ENCODE data around the gene ZBTB32.
"Not testable (repeated sequence)": the region's sequence is repeated elsewhere in the genome, so short reads cannot be mapped to it uniquely, and the experiment has no call there.

The ZBTB32 gene

GRCh38 chr19:35704218-35704617, at the start of gene ZBTB32:
Gene ZBTB32 (plus strand): TSS chr19:35704558. CDS start chr19:35714627, 10,069 bp downstream.
- peak; percentile 94 for DNase-seq (ENCODE audit: low spot score)

DNA sequence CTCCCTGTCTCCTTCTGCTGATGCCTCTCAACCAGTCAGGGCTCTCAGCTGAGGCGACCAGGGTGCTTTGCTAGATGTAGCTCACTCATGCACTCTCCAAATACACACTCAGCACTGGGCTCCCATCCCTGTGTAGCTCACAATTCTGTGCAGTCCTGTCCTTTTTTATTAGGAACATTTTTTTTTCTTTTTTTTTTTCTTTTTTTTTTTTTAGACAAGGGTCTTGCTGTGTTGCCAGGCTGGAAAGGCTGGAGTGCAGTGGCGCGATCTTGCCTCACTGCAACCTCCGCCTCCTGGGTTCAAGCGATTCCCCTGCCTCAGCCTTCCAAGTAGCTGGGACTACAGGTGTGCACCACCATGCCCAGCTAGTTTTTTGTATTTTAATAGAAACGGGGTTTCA, 49.5 kb upstream of the ZBTB32 start:
- DNase-seq (ENCODE audit: low spot score): not testable (repeated sequence)

DNA sequence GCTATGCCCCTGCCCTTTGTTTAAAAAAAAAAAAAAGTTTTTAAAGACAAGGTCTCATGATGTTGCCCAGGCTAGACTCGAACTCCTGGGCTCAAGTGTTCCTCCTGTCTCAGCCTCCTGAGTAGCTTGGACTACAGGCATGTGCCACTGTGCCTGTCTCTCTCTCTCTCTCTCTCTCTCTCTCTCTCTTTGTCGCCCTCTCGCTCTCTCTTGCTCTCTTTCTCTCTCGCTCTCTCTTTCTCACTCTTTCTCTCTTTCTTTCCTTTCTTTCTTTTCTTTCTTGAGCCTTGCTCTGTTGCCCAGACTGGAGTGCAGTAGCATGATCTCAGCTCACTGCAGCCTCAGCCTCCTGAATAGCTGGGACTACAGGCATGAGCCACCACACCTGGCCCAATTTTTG, 48.8 kb upstream of the ZBTB32 start:
- no peak for DNase-seq (ENCODE audit: low spot score)

DNA sequence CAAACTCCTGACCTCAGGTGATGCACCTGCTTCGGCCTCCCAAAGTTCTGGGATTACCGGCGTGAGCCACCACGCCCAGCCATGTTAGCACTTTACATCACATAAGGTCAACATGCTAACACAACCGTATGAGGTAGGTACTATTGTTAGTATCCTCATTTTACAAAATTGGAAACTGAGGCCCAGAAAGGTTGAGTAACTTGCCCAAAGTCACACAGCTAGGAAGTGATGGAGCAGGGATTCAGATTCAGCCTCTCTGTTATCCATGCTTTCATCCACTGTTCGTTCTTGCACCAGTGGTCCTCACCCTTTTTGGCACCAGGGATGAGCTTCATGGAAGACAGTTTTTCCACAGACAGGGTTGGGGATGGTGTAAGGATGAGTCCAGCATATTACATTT, 47.7 kb upstream of the ZBTB32 start:
- no peak for DNase-seq (ENCODE audit: low spot score)

DNA sequence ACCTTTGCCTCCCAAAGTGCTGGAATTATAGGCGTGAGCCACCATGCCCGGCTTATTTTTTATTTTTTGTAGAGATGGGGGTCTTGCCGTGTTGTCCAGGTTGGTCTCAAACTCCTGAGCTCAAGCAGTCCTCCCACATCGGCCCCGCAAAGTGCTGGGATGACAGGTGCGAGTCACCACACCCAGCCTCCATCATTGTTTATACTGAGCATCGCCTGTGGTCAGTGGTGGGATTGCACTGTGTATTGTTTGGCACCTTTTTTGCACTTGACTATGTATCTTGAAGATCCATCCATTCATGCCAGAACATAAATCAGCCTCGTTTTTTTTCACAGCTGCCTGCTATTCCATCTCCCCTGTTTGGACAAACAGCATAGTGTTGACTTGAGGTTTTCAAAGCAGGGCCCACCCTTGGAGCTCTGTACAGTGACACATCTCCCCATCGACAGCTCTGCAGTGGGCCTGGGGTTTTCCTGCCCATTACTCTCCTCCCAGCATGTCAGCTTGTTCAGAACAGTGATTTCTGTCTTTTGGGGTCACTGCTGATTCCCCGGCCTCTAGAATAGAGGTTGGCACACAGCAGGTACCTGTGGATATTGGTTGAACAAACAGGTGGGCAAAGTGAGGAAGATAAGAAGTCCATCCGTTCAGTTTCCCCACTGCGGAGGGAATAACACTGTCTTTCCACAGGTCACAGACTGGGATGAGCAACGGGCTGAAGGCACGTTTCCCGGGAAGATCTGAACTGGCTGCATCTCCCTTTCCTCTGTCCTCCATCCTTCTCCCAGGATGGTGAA, 46.3 kb upstream of the ZBTB32 start:
- peak; percentile 14 for DNase-seq (ENCODE audit: low spot score)

GRCh38 chr19:35661995-35662340, 42.4 kb upstream of the ZBTB32 start:
- no peak for DNase-seq (ENCODE audit: low spot score)

DNA sequence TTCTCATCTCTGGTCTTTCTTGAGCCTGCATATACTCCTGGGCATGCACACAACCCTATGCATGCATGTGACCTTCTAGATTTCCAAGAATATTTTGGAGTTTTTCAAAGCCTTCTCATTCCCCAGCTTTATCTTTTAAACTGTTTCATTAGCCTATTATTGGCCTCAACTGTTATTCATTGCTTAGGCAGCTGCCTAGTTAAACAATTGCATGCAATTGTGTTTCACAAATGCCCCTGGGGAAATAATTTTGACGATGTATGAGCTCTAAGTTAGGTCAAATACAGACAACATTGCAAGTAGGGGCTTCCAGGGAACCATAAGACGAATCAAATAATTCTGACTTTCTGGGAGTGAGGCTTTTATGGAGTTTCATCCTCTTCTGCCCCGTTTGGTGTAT, 40.4 kb upstream of the ZBTB32 start:
- no peak for DNase-seq (ENCODE audit: low spot score)

DNA sequence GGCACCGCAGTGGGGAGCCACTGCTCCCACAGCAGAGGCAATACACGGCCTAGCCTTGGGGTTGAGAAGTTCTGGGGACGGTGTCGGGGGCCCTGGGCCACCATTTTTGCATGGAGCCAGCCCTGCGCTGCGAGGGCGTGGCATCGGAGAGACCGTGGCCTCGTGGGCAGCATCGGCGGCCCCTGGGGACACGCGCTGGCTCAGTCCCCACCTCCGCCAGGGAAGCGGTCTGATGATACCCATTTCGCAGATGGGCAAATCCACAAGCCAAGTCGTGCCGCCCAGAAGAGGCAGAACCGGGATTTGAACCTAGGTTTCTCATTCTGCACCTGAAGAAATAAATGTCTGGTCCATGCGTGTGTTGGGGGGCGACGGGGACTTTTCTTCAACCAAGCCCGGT, 39.2 kb upstream of the ZBTB32 start:
- peak; percentile 5 for DNase-seq (ENCODE audit: low spot score)

- DNase-seq (ENCODE audit: low spot score): peak; percentile 6
These were observed 38.8 kb upstream of the ZBTB32 start for GRCh38 chr19:35665604-35666003.

- DNase-seq (ENCODE audit: low spot score): peak; percentile 11
These were observed 38.0 kb upstream of the ZBTB32 start, which contains the start of gene UPK1A for GRCh38 chr19:35666251-35666913. Gene UPK1A (plus strand): TSS chr19:35666517. CDS start chr19:35666813, 296 bp downstream.

DNA sequence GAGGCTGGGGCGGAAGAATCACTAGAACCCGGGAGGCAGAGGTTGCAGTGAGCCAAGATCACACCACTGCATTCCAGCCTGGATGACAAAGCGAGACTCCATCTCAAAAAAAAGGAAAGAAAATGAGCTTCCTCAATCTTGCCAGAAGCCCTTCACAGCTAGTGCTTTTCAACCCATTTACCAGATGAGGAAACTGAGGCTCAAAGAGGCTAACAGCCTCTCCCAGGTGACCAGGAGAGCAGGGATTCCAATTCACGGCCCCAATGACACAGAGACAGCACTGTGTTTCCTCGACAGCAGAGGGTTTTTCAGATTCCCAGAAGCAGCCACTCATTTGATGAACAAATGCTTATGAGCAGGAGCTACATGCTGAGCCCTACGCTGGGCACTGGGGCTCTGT, 34.8 kb upstream of the ZBTB32 start:
- peak; percentile 4 for DNase-seq (ENCODE audit: low spot score)

GRCh38 chr19:35669974-35670373, 34.4 kb upstream of the ZBTB32 start:
- no peak for DNase-seq (ENCODE audit: low spot score)

DNA sequence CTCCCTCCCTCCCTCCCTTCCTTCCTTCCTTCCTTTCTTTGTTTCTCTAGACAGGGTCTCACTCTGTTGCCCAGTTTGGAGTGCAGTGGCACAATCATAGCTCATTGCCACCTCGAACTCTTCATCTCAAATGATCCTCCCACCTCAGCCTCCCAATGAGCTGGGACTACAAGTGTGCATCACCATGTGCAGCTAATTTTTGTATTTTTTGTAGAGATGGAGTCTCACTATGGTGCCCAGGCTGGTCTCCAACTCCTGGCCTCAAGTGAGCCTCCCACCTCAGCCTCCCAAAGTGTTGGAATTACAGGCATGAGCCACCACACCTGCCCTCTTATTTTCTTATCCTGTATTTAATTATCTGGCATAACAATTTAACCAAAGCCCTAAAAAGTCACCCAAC, 33.7 kb upstream of the ZBTB32 start:
- no peak for DNase-seq (ENCODE audit: low spot score)

- DNase-seq (ENCODE audit: low spot score): peak; percentile 12
These were observed 32.5 kb upstream of the ZBTB32 start for GRCh38 chr19:35671818-35672217.

GRCh38 chr19:35673121-35673804, 31.1 kb upstream of the ZBTB32 start:
- peak; percentile 94 for DNase-seq (ENCODE audit: low spot score)

DNA sequence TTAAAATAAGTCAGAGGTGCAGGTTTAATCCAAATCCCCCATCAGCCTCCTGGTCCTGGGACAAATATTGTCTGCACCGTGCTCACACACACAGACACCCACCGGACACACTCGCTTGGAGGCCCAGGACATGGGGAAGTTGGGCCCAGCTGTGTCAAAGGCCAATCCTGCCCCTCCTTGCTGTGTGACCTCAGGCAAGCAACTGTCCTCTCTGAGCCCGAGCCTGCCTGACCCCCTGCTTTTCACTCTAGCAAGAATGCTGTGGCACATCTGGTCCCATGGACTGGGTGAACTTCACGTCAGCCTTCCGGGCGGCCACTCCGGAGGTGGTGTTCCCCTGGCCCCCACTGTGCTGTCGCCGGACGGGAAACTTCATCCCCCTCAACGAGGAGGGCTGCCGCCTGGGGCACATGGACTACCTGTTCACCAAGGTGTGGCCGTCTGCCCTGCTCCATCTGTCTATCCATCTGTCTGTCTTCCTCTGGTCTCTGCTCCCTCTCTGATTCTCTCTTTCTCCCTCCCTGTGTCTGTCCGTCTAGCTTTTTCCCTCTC, 28.7 kb upstream of the ZBTB32 start:
- no peak for DNase-seq (ENCODE audit: low spot score)

DNA sequence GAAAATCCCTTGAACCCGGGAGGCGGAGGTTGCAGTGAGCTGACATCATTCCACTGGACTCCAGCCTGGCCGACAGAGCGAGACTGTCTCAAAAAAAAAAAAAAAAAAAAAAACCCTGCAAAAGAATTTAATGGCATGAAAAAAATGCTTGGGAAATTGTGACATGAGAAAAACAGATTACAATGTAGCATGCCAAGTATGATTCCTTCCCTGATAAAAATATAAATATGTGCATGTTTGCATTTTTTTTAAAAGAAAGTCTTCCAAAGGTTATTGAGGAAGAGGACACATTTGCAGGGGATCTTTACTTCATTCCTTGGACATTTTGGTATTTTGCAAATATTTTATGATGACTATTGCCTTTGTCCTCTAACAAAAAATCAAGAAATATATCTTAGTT, 14.5 kb upstream of the ZBTB32 start:
- DNase-seq (ENCODE audit: low spot score): no peak

DNA sequence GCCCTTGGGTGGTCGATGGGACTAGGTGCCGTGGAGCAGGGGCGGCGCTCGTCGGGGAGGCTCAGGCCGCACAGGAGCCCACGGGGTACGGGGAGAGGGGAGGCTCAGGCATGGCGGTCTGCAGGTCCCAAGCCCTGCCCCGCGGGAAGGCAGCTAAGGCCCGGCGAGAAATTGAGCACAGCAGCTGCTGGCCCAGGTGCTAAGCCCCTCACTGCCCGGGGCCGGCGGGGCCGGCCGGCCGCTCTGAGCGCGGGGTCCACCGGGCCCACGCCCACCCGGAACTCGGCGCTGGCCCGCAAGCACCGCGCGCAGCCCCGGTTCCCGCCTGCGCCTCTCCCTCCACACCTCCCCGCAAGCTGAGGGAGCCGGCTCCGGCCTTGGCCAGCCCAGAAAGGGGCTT, 13.3 kb upstream of the ZBTB32 start:
- not testable (repeated sequence) for DNase-seq (ENCODE audit: low spot score)

DNA sequence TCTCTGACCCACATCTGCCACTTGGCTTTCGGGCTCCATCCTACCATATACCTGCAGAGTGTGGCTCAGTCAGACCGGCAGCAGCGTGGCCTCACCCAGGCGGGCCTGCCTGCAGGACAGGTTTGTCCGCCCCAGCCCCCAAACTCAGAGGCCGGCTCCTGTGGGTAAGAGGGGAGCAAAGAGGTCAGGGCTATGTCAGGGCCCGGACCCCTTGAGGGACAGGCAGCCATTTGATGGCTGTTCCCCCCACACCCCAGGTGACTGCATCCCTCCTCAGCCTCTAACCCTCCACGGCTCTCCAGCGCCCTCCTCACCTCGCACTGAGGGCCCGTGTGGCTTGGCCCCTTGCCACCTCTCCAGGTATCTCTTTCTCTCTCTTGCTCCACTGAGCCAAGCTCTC, 12.3 kb upstream of the ZBTB32 start:
- DNase-seq (ENCODE audit: low spot score): no peak

GRCh38 chr19:35693422-35693821, 10.9 kb upstream of the ZBTB32 start:
- no peak for DNase-seq (ENCODE audit: low spot score)

- DNase-seq (ENCODE audit: low spot score): peak; percentile 89
These were observed 10.3 kb upstream of the ZBTB32 start for GRCh38 chr19:35693835-35694599.

- no peak for DNase-seq (ENCODE audit: low spot score)
These were observed 8.4 kb upstream of the ZBTB32 start for GRCh38 chr19:35695895-35696422.
